Neural cell (in vitro differentiated cells): ENCODE measurements around the gene CNNM3.

Source experiments
- EP300 ChIP-seq: fragments of 450-650 bp; conservative IDR thresholded peaks from 2 replicates; pipeline ENCODE4 v1.6.1; 2014; ENCODE audit warnings: antibody characterized with exemption, mild to moderate bottlenecking, moderate library complexity; ENCODE audit not compliant: poor library complexity, severe bottlenecking
- EZH2 ChIP-seq: fragments of 200-600, 300-800 bp; shearing (Covaris generic), sonication (generic); IDR thresholded peaks from 2 replicates; pipeline ENCODE4 v1.6.1; 2014; ENCODE audit warnings: antibody characterized with exemption, low read length, borderline replicate concordance, mild to moderate bottlenecking; ENCODE audit not compliant: insufficient read depth, poor library complexity, severe bottlenecking
- MXI1 ChIP-seq: fragments of 450-650 bp; conservative IDR thresholded peaks from 2 replicates; pipeline ENCODE4 v1.6.1; 2014; ENCODE audit warnings: antibody characterized with exemption, mild to moderate bottlenecking; ENCODE audit not compliant: poor library complexity, severe bottlenecking
- RAD21 ChIP-seq: fragments of 450-650 bp; conservative IDR thresholded peaks from 2 replicates; pipeline ENCODE4 v1.6.1; 2014; ENCODE audit warnings: antibody characterized with exemption, mild to moderate bottlenecking, moderate library complexity
- TF ChIP-seq, protein P1 (sequence below): fragments of 450-650 bp; IDR thresholded peaks from 2 replicates; pipeline ENCODE4 v1.5.1; 2014; ENCODE audit warnings: antibody characterized with exemption, mild to moderate bottlenecking, moderate library complexity; ENCODE audit not compliant: poor library complexity, severe bottlenecking
- TF ChIP-seq, protein P2 (sequence below): IDR thresholded peaks from 2 replicates; pipeline ENCODE4 v1.6.1; 2012; ENCODE audit warnings: borderline replicate concordance

- TF ChIP-seq, protein P1, sequence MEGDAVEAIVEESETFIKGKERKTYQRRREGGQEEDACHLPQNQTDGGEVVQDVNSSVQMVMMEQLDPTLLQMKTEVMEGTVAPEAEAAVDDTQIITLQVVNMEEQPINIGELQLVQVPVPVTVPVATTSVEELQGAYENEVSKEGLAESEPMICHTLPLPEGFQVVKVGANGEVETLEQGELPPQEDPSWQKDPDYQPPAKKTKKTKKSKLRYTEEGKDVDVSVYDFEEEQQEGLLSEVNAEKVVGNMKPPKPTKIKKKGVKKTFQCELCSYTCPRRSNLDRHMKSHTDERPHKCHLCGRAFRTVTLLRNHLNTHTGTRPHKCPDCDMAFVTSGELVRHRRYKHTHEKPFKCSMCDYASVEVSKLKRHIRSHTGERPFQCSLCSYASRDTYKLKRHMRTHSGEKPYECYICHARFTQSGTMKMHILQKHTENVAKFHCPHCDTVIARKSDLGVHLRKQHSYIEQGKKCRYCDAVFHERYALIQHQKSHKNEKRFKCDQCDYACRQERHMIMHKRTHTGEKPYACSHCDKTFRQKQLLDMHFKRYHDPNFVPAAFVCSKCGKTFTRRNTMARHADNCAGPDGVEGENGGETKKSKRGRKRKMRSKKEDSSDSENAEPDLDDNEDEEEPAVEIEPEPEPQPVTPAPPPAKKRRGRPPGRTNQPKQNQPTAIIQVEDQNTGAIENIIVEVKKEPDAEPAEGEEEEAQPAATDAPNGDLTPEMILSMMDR = no peak
- TF ChIP-seq EP300 (no peak), RAD21 (no peak), MXI1 (no peak), EZH2 (no peak)
- TF ChIP-seq, protein P2, sequence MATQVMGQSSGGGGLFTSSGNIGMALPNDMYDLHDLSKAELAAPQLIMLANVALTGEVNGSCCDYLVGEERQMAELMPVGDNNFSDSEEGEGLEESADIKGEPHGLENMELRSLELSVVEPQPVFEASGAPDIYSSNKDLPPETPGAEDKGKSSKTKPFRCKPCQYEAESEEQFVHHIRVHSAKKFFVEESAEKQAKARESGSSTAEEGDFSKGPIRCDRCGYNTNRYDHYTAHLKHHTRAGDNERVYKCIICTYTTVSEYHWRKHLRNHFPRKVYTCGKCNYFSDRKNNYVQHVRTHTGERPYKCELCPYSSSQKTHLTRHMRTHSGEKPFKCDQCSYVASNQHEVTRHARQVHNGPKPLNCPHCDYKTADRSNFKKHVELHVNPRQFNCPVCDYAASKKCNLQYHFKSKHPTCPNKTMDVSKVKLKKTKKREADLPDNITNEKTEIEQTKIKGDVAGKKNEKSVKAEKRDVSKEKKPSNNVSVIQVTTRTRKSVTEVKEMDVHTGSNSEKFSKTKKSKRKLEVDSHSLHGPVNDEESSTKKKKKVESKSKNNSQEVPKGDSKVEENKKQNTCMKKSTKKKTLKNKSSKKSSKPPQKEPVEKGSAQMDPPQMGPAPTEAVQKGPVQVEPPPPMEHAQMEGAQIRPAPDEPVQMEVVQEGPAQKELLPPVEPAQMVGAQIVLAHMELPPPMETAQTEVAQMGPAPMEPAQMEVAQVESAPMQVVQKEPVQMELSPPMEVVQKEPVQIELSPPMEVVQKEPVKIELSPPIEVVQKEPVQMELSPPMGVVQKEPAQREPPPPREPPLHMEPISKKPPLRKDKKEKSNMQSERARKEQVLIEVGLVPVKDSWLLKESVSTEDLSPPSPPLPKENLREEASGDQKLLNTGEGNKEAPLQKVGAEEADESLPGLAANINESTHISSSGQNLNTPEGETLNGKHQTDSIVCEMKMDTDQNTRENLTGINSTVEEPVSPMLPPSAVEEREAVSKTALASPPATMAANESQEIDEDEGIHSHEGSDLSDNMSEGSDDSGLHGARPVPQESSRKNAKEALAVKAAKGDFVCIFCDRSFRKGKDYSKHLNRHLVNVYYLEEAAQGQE = no peak
Observed at GRCh38 chr2:96783388-96783787, 32.7 kb upstream of the CNNM3 start.
